ENCODE measurements around the gene CARS1.

Gene CARS1

DNA sequence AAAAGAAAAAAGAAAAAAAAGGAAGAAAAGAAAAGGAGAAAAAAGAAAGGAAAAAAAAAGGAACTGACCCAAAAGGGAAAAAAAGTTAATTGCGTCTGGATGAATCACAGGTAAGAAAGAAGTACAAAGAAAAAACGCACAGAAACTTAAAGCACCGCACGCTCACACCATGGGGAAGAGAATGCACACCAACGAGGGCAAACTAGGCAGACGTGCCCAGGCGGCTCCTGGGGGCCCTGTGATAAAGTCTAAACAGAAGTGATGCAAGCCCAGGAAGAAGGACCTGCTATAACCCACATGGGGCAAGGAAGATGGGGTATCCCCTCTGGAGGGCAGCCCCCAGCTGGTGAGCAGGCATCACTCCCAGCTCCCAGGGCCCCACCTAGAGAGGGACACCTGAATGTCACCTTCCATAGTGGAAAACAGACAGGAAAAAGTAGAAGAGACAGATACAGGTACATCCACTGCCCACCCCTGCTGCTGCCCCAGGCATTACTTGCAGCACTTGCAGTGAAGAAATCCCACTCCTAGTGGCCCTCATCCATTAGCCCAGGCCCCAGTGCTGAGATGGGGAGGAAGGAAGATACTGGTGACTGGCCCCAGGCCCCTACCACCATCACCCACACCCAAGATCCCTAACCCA lies 94.0 kb downstream of the CARS1 start:
- FAIRE-seq (no peak), DNase-seq (ENCODE audit: low spot score) (no peak)

DNA sequence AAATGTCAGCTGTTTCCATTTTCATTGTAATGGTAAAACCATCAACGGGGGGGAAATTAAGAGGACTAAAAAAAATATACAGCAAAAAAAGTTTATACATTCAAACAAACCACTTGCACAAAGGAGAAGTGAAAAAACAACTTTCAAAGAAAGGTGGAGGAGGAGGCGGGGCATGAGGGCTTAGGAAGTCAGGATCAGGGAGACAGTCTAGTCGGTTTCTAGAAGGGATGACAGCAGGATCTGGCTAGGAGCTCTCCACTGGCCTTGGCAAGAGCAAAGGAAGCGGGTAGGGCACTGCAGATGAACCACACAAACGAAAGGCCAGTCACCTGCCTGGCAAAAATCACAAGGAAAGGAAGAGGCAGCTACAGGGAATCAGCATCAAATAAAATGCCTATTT lies 96.1 kb downstream of the CARS1 start:
- FAIRE-seq (no peak), DNase-seq (ENCODE audit: low spot score) (no peak)

DNA sequence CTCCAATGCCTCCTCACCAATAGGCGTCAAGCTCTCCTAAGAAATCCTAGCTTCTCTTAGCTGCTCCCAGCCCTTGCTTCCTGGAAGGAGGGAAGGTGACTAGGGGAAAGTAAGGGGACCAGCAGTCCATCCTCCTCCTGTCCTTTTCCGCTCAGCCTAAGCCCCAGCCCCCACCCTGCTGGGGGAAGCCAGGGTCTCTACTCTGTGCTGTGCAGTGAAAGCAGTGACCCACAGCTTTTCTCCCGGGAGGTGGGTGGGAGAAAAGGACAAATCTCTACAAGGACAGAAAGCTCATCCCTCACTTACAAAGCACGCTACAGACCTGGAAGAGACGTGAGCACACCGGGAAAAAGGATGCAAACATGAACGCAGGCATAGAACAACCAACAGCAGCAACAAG lies 97.1 kb downstream of the CARS1 start:
- DNase-seq (ENCODE audit: low spot score), result no peak
- no peak for FAIRE-seq

DNA sequence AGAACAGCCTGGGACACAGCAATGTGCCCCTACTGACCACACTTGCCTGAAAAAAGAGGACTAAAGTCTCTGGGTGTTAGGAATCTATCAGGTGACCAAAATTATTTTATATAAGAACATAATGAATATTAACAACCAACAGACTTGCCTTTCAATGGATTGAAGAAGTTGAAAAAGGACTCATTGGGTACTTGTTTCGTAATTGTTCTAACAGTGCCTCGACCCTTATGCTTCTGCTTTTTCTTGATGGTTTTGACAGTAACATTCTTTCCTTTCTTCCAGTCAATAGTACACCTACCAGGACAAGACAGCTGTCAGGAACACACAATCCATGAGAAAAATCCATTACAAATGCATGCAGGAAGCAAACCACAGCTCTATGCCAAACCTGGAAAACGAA lies 99.0 kb downstream of the CARS1 start:
- DNase-seq (ENCODE audit: low spot score) (no peak), FAIRE-seq (no peak)

DNA sequence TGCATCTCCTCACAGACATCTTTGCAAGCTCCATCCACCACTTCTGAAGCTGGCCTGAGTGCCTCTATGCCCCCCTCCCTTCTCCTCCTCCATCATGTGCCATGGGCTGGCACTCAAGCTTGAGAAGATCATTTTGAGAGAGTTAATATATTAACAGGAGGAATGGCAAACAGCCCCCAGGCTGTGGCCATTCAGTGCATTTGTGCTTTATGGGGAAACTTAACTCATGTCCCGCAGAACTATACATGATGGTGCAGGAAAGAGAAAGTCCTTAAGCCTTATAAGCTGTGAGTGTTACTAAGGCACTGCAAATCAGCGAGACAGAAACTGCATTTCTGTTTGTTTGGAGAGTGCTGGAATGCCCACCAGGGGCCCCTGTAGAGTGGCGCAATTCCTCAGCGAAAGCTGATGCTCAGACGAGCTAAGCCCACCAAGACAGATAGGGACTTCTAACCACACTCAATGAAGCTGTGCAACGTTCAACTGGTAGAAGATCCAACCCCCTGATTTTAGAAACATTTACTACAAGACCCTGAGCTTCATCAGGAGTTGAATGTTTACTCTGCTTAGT lies 101.2 kb downstream of the CARS1 start:
- DNase-seq (ENCODE audit: low spot score) (no peak), FAIRE-seq (no peak)

DNA sequence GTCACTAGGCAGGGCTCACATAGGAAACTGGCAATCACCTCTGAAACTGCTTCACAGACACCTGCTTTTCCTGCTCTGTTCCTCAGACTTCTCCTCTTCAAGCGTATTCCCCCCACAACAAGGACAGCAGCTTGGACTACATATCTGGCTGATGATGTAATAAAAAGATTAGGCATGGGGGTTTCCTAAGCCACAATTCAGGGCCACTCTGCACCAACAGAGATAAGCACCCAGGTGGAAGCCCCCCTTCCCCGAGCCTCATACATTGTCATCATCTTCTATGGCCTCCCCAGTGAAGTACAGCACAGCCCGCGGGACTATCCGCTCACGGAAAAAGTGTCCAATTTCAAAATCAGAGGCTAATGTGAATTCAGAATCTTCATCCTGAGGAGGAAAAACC lies 103.0 kb downstream of the CARS1 start:
- no peak for DNase-seq (ENCODE audit: low spot score)

DNA sequence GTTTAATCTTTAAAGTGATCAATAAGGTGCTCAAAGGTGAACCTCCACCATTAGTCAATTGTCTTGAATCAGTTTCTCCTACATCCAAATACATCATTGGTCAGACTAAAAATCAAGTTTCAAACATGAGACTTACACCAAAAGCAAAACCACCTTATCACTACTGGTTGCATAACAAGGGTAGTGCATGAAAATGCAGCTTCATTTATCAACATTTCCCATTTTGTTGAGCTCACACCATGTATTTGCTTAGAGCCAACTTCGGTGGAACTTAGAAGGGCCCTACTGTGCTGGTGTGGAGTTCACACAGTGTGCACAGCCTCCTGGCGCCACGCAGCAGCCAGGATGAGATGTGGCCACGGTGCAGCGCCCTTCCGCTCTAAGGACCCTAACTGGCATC lies 104.9 kb downstream of the CARS1 start:
- FAIRE-seq, result no peak

More for the DNA sequence above, 103.0 kb downstream of the CARS1 start:
- FAIRE-seq, result no peak

DNA sequence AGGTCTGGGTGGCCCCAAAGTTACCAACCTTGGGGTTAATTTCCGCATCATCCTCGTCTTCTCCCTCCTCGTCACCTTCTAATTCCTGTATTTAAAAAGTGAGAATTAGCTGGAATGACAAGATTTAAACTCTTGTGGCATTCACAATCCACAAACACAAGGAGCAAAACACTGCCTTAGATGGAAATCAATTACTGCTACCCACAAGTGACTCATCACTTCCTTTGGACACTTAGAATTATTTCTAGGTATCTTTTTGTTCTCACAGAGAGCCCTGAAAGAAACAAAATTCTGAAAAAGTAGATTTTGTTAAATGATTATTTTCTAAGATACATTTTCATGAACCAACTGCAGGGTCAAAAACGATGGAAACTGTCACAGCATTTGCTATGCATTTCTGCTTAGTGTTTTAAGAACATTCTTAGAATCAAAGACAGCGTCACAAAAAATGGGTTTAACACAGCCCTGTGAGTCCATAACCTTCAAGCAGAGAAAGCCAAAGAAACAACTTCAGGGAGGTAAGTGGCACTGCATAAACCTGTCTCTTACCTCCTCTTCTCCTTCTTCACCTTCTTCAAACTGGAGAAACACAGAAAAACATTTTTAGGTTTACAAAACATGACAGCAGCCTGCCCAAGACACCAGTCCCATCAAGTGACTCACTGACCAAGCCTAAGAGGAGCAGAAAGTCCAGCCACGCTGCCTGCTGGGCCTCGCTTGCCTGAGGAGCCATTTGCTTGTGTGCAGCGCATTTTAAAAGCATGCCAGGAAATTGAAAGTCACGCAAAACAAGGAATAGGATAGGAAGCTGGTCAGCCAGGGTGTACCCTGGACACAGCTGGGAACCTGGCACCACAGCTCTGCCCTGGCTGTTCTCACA lies 105.8 kb downstream of the CARS1 start:
- DNase-seq (ENCODE audit: low spot score), result no peak
- FAIRE-seq, result no peak

More for the DNA sequence above, 104.9 kb downstream of the CARS1 start:
- DNase-seq (ENCODE audit: low spot score), result no peak

All from urothelium cell line (cell line).